NCI-H1105 (cell line): ENCODE results near the gene TIMM50.

Experiments used
- DNase-seq: peaks from one replicate; lab custom pipeline; 2025; lab: John Stamatoyannopoulos, UW

The TIMM50 gene

GRCh38 chr19:39500543-39500942 is 19.9 kb downstream of the TIMM50 start:
- DNase-seq: no peak

GRCh38 chr19:39501340-39501739 is 20.7 kb downstream of the TIMM50 start:
- DNase-seq: no peak

- DNase-seq: no peak
Observed at GRCh38 chr19:39502640-39503417, 22.2 kb downstream of the TIMM50 start.

- DNase-seq: no peak
Observed at GRCh38 chr19:39506598-39506943, 25.9 kb downstream of the TIMM50 start.

GRCh38 chr19:39506944-39507714 is 26.5 kb downstream of the TIMM50 start:
- peak; percentile 90 for DNase-seq

GRCh38 chr19:39507715-39508364 is 27.2 kb downstream of the TIMM50 start:
- DNase-seq: peak; percentile 14

GRCh38 chr19:39508629-39509028 is 28.0 kb downstream of the TIMM50 start:
- DNase-seq: no peak

GRCh38 chr19:39509233-39509632 is 28.6 kb downstream of the TIMM50 start:
- no peak for DNase-seq

GRCh38 chr19:39512988-39513387 is 32.4 kb downstream of the TIMM50 start:
- DNase-seq: no peak

- DNase-seq: no peak
Observed at GRCh38 chr19:39514840-39515550, 34.4 kb downstream of the TIMM50 start, which contains the start of gene SELENOV. Gene SELENOV (plus strand): TSS chr19:39515139. CDS start chr19:39515213, 74 bp downstream.

- no peak for DNase-seq
Observed at GRCh38 chr19:39515551-39516191, 35.0 kb downstream of the TIMM50 start.

GRCh38 chr19:39516270-39516669 is 35.6 kb downstream of the TIMM50 start:
- no peak for DNase-seq

- no peak for DNase-seq
Observed at GRCh38 chr19:39517432-39517831, 36.8 kb downstream of the TIMM50 start.

- DNase-seq: no peak
Observed at GRCh38 chr19:39518458-39518857, 37.8 kb downstream of the TIMM50 start.

GRCh38 chr19:39518975-39519374 is 38.3 kb downstream of the TIMM50 start:
- no peak for DNase-seq

GRCh38 chr19:39520541-39521484 is 40.2 kb downstream of the TIMM50 start:
- DNase-seq: no peak

GRCh38 chr19:39524495-39524894 is 43.9 kb downstream of the TIMM50 start:
- DNase-seq: no peak

GRCh38 chr19:39525205-39525604 is 44.6 kb downstream of the TIMM50 start:
- DNase-seq: no peak

- no peak for DNase-seq
Observed at GRCh38 chr19:39531834-39532232, 51.2 kb downstream of the TIMM50 start.

- peak; percentile 96 for DNase-seq
Observed at GRCh38 chr19:39532233-39533002, 51.8 kb downstream of the TIMM50 start, which contains the start of gene EID2B. Gene EID2B (minus strand): TSS chr19:39532852. CDS start chr19:39532802, 50 bp downstream.
